ENCODE measurements around the gene CTPS1.

The CTPS1 gene

DNA sequence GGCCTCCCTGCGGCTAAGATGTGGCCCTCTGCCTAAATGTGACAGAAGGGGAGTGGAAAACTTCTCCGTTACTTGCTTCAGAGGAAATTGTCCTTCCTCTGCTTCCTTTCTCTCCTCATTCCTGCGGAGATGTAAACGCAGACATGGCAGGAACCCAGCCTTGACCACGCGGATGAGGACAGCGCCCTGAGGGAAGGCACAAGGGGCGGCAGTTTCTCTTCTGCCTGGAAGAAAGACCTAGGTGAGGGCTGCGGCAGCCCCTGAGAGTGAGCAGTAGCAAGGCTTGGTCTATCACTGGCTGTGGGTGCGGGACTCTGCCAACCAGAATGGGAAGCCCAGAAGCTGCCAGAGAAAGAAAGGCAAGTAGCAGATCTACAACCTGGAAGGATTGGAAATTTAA, 14.0 kb upstream of the CTPS1 start:
- DNase-seq (ENCODE audit: low read depth in 1 of 2, low spot score in 1 of 2): no peak

DNA sequence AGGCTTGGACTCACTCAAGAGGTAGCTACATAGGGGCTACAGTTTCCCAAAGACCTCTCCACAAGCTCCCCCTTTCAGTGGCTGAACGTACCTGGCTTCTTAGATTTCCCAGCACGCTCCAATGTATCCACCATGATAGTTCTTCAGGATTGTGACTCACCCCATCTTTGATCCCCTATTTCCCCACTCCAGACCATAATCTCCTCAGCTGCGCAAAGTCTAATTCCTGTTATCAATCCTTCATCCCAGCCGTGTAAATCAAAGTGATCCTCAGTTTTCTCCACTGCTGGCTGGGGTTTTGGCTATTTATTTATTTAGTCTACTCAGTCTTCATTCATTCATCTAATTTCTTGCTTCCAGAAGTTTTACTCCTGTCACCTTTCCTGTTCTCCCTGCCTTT, 13.1 kb upstream of the CTPS1 start:
- no peak for DNase-seq (ENCODE audit: low read depth in 1 of 2, low spot score in 1 of 2)

DNA sequence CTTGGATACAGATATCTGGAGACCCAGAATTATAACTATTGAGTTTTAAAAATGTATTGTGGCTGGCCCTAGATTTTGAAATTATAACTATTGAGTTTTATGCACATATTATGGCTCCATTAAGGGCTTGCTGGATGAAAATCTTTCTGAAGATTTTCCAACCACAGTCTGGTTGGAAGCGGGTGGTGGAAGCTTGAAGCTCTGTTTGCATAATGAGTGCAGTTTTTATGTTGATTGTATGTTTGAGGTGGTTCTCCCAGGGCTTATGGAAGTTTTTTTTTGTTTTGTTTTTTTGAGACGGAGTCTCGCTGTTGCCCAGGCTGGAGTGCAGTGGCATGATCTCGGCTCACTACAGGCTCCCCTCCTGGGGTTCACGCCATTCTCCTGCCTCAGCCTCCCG, 10.1 kb upstream of the CTPS1 start:
- DNase-seq (ENCODE audit: low read depth in 1 of 2, low spot score in 1 of 2): no peak

DNA sequence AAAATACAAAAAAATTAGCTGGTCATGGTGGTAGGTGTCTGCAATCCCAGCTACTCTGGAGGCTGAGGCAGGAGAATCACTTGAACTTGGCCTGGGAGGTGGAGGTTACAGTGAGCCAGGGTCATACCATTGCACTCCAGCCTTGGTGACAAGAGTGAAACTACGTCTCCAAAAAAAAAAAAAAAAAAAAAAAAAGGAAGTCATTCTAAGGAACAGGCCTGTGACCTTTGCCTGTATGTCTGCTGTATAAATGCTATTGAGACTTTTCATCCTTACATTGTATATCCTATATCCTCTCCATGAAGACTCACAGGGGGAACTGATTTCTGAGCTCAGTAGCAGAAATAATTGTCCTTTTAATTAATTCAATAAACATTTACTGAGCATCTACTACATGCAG, 7.5 kb upstream of the CTPS1 start:
- DNase-seq (ENCODE audit: low read depth in 1 of 2, low spot score in 1 of 2): no peak

DNA sequence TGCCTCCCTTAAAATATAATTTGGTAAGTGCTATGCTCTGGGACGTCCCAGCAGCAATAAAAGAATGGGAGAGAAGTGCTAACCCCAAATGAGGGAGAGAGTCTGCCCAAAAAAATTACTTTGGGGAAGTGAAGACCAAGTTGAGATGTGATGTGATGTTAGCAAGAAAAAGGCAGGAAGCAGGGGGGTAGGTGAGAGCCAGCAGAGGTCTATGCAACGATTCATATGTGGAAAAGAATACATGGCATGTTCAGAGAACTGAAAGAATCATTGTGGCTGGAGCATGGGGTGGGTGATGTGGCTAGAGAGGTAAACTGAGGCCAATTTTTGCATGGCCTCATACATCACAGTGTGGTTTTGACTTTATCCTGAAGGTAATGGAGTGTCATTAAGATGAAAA, 5.6 kb upstream of the CTPS1 start:
- DNase-seq (ENCODE audit: low read depth in 1 of 2, low spot score in 1 of 2): no peak

DNA sequence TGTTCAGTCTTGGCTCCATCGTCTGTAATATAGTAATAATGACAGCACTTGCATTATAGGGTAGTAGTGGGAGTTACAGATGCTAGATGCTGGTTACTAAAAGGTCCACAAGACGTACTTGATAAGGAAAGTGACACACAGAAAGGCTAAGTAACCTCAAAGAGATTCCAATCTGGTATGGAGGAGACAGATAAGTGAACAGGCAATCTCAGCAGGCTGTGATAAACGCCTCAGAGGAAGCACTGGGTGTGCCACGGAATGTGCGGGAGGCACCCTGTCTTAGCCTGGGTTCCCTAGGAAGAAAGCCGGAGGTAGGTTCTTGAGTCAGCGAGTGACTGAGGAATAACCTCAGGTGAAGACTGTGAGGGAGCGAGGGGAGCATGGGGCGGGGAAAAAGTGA, 4.6 kb upstream of the CTPS1 start:
- no peak for DNase-seq (ENCODE audit: low read depth in 1 of 2, low spot score in 1 of 2)

DNA sequence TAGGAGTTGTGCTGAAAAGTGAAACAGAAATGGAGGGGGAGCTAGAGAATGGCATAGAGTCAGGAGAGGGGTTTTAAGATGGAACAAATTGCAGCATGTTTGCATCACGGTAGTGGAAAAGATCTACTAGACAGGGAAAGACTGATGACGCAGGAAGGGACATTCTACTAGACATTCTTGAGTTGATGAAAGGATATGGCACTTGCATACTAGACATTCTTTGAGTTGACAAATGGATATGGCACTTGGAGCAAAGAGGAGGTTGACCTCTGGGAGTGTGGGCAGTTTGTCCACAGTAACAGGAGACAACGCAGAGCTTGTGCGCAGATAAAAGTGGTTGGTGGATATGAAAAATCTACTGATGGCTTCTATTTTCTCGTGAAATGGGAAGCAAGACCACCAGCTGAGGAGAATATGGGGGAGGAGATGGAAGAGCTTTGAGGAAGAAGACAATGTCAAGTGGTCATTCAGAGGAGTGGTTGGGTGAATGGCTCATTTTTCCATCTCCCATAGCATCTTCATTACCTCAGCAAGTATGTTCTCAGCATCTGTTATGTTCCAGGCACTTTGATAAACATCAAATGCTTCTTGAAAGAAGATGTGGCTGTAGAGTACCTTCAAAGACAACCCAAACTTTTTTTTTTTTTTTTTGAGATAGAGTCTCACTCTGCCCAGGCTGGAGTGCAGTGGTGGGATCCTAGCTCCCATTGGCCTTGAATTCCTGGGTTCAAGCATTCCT, 2.4 kb upstream of the CTPS1 start:
- no peak for DNase-seq (ENCODE audit: low read depth in 1 of 2, low spot score in 1 of 2)

DNA sequence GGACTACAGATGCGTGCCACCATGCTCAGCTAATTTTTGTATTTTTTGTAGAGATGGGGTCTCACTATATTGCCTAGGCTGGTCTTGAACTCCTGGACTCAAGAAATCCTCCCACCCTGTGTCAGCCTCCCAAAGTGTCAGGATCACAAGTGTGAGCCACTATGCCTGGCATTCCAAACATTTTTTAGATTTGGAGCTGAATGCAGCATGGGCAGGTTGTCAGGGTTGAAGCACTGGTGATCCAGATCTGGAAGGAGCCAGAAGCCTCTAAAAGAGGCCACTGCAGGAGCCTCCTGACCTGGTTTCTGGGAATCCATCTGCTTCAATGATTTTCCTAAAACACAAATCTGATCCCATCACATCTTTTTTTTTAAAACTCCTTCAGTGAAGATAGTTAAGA, 1.8 kb upstream of the CTPS1 start:
- no peak for DNase-seq (ENCODE audit: low read depth in 1 of 2, low spot score in 1 of 2)

DNA sequence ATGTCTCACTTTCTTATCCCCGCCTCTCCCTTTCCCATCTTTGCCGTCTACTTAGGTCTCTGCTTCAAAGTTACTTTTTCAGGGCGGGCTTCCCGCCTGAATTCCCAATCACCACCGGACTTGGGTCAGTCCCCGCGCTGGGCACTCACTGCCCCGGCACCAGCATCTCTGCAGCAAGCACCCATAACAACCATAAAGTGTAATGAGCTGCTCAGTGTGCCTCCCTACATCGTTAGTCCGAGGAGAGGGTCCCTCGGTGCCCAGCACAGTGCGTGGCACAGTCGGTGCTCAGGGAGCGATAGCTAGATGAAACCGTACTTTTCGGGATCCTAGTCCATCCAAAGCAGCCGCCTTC, 633 bp upstream of the CTPS1 start:
- no peak for DNase-seq (ENCODE audit: low read depth in 1 of 2, low spot score in 1 of 2)

DNA sequence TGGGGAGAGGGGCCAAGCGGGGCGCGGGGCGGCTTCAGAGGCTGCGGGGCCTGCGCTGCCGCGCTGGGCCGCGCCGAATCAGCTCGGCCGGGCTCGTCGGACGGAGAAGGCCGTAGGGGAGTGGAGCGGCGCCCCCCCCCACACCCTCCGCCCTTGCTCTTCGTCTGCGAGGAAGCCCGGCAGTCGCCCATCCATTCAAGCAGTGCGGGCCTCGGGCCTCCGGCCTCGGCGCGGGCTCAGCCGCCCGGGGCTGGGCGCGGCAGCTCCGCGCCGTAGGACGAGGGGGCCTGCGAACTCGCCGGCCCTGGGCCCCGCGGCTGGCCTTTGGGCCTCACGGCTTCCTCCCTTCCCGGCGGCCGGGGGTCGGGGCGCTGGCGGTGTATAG, 564 bp downstream of the CTPS1 start:
- no peak for DNase-seq (ENCODE audit: low read depth in 1 of 2, low spot score in 1 of 2)

DNA sequence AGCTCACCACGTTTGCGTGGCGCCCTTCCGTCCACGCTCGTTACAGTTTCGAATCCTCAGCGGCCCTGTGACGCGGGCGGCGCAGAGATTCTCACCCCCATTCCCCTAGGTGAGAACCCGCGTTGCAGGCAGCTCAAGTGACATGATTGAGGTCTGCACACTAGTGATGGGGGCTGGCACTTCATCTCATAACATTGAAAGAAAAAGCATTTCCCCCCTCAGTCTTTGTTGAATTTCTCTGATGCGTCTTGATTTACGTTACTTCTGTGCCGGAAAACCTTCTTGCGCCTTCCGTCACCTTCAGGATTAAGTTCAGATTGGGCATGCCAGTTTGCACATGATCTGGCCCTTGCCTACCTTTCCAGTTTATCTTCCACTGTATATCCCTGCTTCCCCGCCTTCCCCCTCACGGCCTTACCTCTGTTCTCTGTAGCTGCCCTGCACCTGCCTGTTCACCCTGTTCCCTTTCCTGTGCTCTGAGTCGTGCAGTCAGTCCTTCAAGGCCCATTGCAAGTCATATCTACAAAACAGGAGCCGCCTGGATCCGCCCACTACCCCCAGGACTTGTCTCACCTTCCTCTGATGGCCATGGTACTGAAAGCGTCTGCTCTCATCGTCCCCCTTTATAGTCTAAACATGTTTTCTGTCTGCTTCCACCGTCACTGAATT, 1.1 kb downstream of the CTPS1 start:
- DNase-seq (ENCODE audit: low read depth in 1 of 2, low spot score in 1 of 2): peak; percentile 7 to 40

DNA sequence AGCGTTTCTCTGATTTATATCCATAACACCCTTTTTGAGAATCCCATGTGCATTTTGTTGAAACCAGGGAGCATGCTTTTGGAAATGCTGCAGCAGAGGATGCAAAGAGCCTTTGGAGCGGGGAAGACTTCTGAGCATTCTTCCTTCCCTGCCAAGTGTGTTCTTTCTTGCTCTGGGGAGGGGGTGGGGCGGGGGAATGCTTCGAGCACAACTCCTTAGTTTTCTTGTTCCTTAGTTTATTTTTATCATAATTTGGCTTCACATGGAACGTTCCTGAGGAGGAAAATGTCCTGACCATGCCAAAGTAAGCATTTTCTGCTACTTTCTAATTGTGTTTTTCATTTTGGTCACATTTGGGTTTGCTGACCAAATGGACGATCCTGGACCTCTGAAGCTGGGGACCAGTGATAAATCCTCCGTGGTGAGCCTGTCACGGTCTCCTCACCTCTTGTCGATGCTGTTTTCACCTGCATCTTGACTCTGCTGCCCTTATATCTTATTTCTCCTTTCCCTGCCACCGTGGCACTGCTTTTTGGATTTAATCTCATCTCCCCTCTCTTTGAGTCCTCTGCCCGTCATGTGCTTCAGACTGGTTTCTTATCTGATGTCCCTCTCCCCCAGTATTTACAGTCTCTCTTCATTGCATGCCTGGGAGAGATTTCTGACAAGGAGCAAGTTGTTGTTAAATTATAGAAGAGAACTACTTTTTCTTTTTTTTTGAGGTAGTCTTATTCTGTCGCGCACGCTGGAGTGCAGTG, 2.4 kb downstream of the CTPS1 start:
- no peak for DNase-seq (ENCODE audit: low read depth in 1 of 2, low spot score in 1 of 2)

DNA sequence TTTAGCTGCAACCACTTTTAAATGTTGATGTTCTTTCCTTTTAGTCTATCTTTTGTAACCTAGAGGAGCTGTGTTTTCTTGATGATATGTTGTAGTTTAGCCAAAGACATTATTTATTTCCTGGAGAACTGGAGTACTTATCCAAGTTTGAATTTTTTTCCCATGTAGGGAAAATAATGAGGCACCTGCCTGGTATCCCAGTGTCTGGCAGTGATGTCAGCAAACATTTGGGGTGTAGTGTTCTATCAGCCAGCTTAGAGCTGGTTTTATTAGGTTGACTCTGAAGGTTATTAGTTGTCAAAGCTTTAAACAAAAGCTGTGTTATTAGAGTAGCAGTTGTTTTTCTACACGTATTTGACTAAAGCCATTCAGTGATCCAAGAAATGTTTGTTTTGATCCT, 3.2 kb downstream of the CTPS1 start:
- no peak for DNase-seq (ENCODE audit: low read depth in 1 of 2, low spot score in 1 of 2)

DNA sequence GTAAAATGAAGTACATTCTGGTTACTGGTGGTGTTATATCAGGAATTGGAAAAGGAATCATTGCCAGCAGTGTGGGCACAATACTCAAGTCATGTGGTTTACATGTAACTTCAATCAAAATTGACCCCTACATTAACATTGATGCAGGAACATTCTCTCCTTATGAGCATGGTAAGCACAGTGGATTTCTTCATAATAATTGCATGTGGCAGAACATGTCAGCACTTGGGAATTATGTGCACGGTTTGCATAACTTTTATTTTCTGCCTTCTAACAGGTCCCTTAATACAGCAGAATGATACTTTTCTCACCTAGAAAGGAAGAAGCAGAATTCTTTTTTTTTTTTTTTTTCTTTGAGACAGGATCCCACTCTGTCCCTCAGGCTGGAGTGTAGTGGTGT, 3.8 kb downstream of the CTPS1 start:
- DNase-seq (ENCODE audit: low read depth in 1 of 2, low spot score in 1 of 2): no peak

DNA sequence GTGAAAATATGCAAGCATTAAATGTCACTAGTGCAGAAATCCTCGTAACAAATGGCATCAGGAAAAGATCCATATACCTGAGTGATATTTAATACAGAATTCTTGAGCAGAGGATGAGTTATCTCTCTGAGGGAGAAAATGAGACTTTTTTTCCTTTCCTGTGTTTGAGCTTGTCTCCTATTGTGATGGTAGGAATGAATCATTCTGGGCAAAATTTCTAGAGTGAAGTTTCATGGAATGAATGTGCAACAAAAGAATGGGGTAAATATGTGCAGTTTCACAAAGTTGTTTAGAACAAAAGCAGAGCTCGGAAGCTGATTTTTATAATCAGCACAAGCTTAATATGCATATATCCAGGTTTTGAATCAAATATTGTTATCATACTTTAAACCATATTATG, 4.6 kb downstream of the CTPS1 start:
- DNase-seq (ENCODE audit: low read depth in 1 of 2, low spot score in 1 of 2): no peak

DNA sequence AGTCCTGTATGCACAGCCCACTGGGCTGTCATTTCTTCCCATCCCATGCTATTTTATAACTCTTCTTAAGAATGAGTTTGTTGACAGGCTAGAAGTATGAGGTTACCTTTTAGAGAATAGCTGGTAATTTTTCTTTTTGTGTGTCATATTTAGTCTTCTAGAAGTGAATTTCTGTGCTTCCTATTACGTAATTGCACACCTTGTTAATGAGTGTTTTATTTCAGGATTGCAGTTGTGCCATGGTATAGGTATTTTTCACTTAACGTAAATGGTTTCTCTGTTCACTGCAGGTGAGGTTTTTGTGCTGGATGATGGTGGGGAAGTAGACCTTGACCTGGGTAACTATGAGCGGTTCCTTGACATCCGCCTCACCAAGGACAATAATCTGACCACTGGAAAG, 5.0 kb downstream of the CTPS1 start:
- no peak for DNase-seq (ENCODE audit: low read depth in 1 of 2, low spot score in 1 of 2)

DNA sequence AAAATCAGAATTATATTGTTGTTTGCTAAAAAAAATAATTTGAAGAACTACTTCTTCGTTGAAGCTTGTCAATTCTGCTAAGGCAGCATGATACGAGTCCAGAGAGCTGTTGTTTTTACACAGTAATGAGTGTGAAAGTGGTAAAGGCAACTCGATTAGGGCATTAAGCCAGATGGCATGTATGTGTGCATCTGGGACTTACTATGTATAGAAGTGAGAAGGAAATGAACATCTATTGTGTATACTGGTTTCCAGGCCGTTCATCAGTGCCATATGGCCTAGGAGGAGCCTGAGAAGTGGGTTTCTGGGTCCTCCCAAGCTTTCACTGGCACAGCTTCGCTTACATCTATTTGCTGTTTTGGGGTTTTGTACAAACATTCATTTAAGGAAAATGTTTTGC, 5.7 kb downstream of the CTPS1 start:
- no peak for DNase-seq (ENCODE audit: low read depth in 1 of 2, low spot score in 1 of 2)

DNA sequence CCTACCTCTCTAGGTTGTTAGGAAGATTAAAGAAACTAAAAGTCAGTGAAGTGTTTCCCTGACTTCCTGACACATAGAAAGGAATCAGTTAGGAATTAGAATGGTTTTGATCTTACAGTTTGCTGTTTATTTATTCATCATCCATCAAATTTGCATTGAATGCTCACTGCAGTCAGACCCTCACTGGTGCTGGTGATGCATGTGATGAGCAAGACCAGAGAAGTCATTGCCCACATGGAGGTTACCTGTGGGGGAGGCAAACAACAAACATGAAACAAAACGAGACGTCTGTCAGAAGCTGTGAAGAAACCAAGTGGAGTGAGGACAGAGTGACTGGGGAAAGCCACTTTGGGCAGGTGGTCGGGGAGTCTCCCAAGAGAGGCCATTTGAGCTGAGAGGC, 6.4 kb downstream of the CTPS1 start:
- no peak for DNase-seq (ENCODE audit: low read depth in 1 of 2, low spot score in 1 of 2)

DNA sequence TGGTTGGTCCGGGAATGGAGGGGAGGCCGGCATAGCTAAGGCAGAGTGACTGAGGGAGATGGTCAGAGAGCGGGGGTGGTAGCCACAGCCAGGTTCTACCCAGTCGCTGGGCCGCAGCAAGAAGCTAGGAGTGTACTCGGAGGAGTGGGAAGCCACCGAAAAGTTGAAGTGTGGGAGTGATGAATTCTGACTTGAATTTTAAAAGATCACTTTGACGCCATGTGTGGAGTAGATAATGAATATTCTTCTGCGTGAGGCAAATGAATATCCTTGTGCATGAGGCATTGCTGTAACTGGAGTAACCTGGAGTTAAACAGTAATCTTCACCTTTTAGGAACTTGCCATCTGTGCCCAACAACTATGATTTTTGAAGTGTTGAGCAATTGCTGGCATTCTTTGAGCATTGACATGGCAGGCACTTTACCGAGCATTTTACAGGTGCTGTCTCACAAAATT, 6.9 kb downstream of the CTPS1 start:
- DNase-seq (ENCODE audit: low read depth in 1 of 2, low spot score in 1 of 2): no peak

DNA sequence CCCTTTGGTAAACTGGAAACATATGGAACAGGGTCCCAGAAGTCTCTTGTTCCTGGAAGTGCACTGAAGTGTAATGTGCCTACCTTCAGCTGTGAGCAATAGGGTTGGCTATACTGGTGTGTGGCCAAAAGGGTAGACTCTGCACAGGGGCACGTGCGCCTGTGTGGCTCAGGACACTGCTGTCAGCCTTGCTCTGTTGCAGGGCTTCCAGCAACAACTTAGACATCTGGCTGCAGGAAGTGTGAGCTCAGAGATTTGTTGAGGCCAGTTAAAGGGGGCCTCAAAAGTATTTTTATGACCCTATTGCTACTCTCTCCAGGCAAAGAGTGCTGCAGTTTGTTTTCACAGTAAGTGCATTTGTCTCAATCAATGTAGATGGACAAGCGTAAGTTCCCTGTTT, 7.5 kb downstream of the CTPS1 start:
- no peak for DNase-seq (ENCODE audit: low read depth in 1 of 2, low spot score in 1 of 2)

DNA sequence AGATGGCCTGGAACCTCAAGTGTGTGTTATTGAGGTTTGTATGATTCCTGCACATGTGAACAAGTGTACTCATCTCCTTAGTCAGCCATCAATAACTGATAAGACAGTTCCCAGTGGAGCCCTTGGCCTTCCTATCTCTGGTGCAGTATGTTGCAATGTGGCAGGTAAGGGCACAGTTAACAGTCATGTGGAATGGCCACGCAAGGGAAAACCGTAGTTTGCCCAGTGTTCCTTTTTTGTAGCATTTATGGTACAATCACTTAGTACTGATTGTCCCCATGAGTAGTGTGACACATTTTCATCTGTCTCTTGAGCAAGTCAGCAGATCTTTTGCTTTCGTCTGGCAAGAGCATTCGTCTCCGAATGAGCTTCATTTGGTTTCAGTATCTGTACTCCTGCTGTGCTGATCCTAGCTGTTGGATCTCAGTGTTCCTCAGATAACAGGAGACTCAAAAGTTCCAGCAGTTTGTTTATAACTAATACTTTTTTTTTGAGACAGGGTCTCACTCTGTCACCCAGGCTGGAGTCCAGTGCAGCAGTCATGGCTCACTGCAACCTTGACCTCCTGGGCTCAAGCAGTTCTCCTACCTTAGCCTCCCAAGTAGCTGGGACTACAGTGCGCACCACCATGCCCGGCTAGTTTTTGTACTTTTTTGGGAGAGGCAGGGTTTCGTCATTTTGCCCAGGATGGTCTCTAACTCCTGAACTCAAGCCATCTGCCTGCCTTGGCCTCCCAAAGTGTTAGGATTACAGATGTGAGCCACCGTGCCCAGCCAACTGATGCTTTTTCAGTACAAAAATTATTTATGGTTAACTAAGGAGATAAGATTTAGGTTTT, 8.2 kb downstream of the CTPS1 start:
- DNase-seq (ENCODE audit: low read depth in 1 of 2, low spot score in 1 of 2): no peak

DNA sequence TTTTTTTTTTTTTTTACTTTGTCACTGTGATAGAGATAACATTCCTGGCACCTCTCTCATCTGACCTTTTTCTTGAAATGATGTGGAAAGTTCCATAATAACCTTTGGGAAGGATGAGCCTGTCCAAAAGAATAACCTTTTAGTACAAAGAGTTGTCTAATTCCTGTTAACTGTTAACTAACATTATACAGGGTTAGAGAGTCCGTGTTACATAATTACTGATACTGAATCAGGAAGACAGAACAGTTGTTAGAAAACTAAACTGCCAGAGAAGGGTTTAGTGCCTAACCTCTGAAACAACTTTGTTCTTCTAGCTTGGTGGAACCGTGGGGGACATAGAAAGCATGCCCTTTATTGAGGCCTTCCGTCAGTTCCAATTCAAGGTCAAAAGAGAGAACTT, 8.8 kb downstream of the CTPS1 start:
- no peak for DNase-seq (ENCODE audit: low read depth in 1 of 2, low spot score in 1 of 2)
